Psoas muscle (tissue), 8 donors: ENCODE data around the gene CHAF1A. TPM values are rescaled to one million over a fixed set of nuclear protein-coding genes. Genes with fewer than 3 reads are reported as not detected.

Experiments
- ATAC-seq, 4 donors: fragments of 200-7000 bp; cut with Tn5 transposase; one replicate each; pipeline ENCODE4 v1.9.1; 2020; ENCODE audit warnings: moderate library complexity in 3 of 4, mild to moderate bottlenecking in 2 of 4
- DNase-seq, 2 donors: peaks; one replicate each; pipeline ENCODE4 v3.0.0-alpha.2; 2020
- H3K27ac ChIP-seq: fragments of 200-600 bp; one replicate; pipeline ENCODE4 v1.8.0; 2022
- H3K27me3 ChIP-seq, 3 donors: fragments of 200-600 bp in 1 of 3; one replicate each; pipeline versions ENCODE4 v1.6.1 to v1.8.0; 2013 to 2022; ENCODE audit warnings: low read length in 2 of 3, mild to moderate bottlenecking in 2 of 3, moderate library complexity in 1 of 3; ENCODE audit not compliant: insufficient read depth in 3 of 3
- H3K36me3 ChIP-seq, 2 donors: fragments of 200-600 bp in 1 of 2; one replicate each; pipeline versions ENCODE4 v1.6.1 to v1.8.0; 2013 to 2022; ENCODE audit warnings: low read depth in 1 of 2, mild to moderate bottlenecking in 1 of 2, moderate library complexity in 1 of 2; ENCODE audit not compliant: insufficient read depth in 1 of 2
- H3K4me1 ChIP-seq: fragments of 200-600 bp; one replicate; pipeline ENCODE4 v1.8.0; 2022
- H3K4me3 ChIP-seq: fragments of 200-600 bp; one replicate; pipeline ENCODE4 v1.8.0; 2022; ENCODE audit warnings: mild to moderate bottlenecking
- H3K9me3 ChIP-seq: fragments of 200-600 bp; one replicate; pipeline ENCODE4 v1.8.0; 2022
- WGBS, 3 donors: extraction: QIAGEN DNeasy Blood & Tissue Kit; methylation state at CpG; one replicate each; pipeline versions ENCODE4 v1.1.6 to v1.1.7; 2013; 5-methylcytosine and 5-hydroxymethylcytosine counted together
- intact Hi-C, 2 donors: fragments of 100-400 bp; cut with DNase I; formaldehyde crosslinking; loops; one replicate each; pipeline versions ENCODE4 v1.11.0 to v1.14.2; 2022
- polyA plus RNA-seq, 3 donors: library from polyadenylated mRNA; stranded (reverse); fragments of 200-250 nt; gene quantifications; one replicate each; pipeline ENCODE4 v1.2.3, GENCODE V29; 2013
- total RNA-seq, 4 donors: library from RNA; stranded (reverse); fragmentation: NEBNext Ultra II Directional in 2 of 4; extraction: Animal tissue kit (Norgen Biotek cat#: 25700) in 2 of 4; gene quantifications; one replicate each; pipeline versions ENCODE4 v1.2.1 to v1.2.4, GENCODE V29; 2021 to 2023
- TF ChIP-seq, protein P1 (sequence below): fragments of 200-600 bp; IDR thresholded peaks from one replicate; pipeline ENCODE4 v1.8.0; 2022; ENCODE audit warnings: antibody characterized with exemption
- donor health status: healthy with polysubstance abuse.
- donor health status: DM: no; HTN: no; CAD: no; lungs with moderate emphysema.
- donor health status: Bipolar disorder and iron deficiency.
- donor health status: healthy.
- donor health status: DM: yes; HTN: yes; CAD: no.
- donor health status: DM: no; HTN: no; CAD: no.
- donor health status: DM: no; HTN: no; CAD: no.
- donor health status: DM: yes; HTN: yes; CAD: no.

CHAF1A gene
- total and polyA plus RNA-seq, 7 donors = 5.6 to 12.8 (median 7.5) TPM

GRCh38 chr19:4428326-4428975 is 26.0 kb downstream of the CHAF1A start:
- TF ChIP-seq, protein P1, sequence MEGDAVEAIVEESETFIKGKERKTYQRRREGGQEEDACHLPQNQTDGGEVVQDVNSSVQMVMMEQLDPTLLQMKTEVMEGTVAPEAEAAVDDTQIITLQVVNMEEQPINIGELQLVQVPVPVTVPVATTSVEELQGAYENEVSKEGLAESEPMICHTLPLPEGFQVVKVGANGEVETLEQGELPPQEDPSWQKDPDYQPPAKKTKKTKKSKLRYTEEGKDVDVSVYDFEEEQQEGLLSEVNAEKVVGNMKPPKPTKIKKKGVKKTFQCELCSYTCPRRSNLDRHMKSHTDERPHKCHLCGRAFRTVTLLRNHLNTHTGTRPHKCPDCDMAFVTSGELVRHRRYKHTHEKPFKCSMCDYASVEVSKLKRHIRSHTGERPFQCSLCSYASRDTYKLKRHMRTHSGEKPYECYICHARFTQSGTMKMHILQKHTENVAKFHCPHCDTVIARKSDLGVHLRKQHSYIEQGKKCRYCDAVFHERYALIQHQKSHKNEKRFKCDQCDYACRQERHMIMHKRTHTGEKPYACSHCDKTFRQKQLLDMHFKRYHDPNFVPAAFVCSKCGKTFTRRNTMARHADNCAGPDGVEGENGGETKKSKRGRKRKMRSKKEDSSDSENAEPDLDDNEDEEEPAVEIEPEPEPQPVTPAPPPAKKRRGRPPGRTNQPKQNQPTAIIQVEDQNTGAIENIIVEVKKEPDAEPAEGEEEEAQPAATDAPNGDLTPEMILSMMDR = no peak
- DNase-seq (no peak), ATAC-seq (no peak)
- H3K36me3 ChIP-seq = peaks cover 0 to 45% of the 10 kb centered on the region in 2 donors
- intact Hi-C loops = no loop called here
- H3K27ac ChIP-seq = no peak overlapping the region
- no peaks in the 10 kb centered on the region for H3K9me3 ChIP-seq
- H3K27me3 ChIP-seq = no peaks in the 10 kb centered on the region
- no peak overlapping the region for H3K4me3 ChIP-seq
- WGBS, 3 donors = 91 to 95% (median 94%) methylated on average over 20 of the region's 20 CpGs
- H3K4me1 ChIP-seq = no peaks in the 10 kb centered on the region

DNA sequence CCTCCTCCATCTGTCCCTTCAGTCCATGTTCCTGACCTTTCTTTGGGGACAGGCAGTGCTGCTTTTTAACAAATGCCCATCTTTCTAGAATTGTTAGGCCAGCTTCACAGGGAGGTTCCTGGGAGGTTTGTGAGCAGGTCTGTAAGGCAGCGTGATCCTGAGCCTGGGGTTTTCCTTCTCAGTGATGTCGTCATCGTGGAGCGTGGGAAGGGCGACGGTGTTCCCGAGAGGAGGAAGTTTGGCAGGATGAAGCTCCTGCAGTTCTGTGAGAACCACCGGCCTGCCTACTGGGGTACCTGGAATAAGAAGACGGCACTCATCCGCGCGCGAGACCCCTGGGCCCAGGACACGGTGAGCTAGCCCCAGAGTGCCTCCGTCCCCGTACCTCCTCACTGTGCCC is 26.8 kb downstream of the CHAF1A start:
- Histone ChIP-seq H3K27me3 (no peaks in the 10 kb centered on the region), H3K4me3 (no peak overlapping the region), H3K4me1 (no peaks in the 10 kb centered on the region), H3K36me3 (peaks cover 0 to 45% of the 10 kb centered on the region in 2 donors), H3K9me3 (no peaks in the 10 kb centered on the region), H3K27ac (no peak overlapping the region)
- intact Hi-C loops = no loop called here
- TF ChIP-seq, protein P1 = no peak
- DNase-seq (no peak), ATAC-seq (no peak)
- WGBS, 3 donors = 89 to 93% (median 92%) methylated on average over 16 of the region's 16 CpGs

GRCh38 chr19:4429771-4430171 is 27.3 kb downstream of the CHAF1A start:
- Histone ChIP-seq H3K27me3 (no peaks in the 10 kb centered on the region), H3K4me3 (no peak overlapping the region), H3K36me3 (peaks cover 0 to 40% of the 10 kb centered on the region in 2 donors), H3K27ac (no peak overlapping the region), H3K9me3 (no peaks in the 10 kb centered on the region), H3K4me1 (no peaks in the 10 kb centered on the region)
- DNase-seq = no peak
- intact Hi-C loops = no loop called here
- TF ChIP-seq, protein P1 = no peak
- no peak for ATAC-seq
- WGBS, 3 donors = 62 to 74% (median 71%) methylated on average over 12 of the region's 12 CpGs

GRCh38 chr19:4430760-4431159 is 28.3 kb downstream of the CHAF1A start:
- Histone ChIP-seq H3K9me3 (no peaks in the 10 kb centered on the region), H3K27ac (no peak overlapping the region), H3K27me3 (no peaks in the 10 kb centered on the region), H3K36me3 (peaks cover 0 to 36% of the 10 kb centered on the region in 2 donors), H3K4me1 (no peaks in the 10 kb centered on the region), H3K4me3 (no peak overlapping the region)
- DNase-seq (no peak), ATAC-seq (no peak)
- intact Hi-C loops = no loop called here
- whole genome bisulfite sequencing, 3 donors = 91 to 94% (median 92%) methylated on average over 12 of the region's 12 CpGs
- TF ChIP-seq, protein P1 = no peak

DNA sequence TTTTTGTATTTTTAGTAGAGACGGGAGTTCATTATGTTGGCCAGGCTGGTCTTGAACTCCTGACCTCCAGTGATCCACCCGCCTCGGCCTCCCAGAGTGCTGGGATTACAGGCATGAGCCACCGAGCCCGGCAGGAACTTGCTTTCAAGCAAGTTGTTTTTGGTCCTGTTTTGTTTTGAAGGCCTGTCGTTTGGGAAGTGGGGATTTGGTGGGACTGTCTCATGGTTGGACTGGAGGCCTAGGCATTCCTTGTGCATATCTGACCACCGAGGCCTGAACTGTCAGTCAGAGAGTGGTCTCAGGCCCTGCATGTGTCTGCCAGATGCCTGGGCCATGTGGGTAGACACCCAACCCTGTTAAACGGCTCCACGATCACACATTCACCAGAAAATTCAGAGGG is 28.9 kb downstream of the CHAF1A start:
- H3K9me3 ChIP-seq = no peaks in the 10 kb centered on the region
- peaks cover 0 to 36% of the 10 kb centered on the region in 2 donors for H3K36me3 ChIP-seq
- H3K27ac ChIP-seq = no peak overlapping the region
- H3K4me1 ChIP-seq = no peaks in the 10 kb centered on the region
- no peak for DNase-seq
- intact Hi-C loops = no loop called here
- no peak for ATAC-seq
- TF ChIP-seq, protein P1 = no peak
- H3K27me3 ChIP-seq = no peaks in the 10 kb centered on the region
- 86 to 87% (median 86%) methylated on average over 9 of the region's 9 CpGs for WGBS, 3 donors
- H3K4me3 ChIP-seq = no peak overlapping the region
